Activated T-cell treated with anti-CD3 and anti-CD28 coated beads, Interleukin-2, amount 50 U/mL, for 4 hours (primary cell): ENCODE results near the gene KLF6. TPM values are rescaled to one million over a fixed set of nuclear protein-coding genes. Genes with fewer than 3 reads are reported as not detected.

Experiments
- ATAC-seq, 2 donors: fragments of 200-7000 bp; cut with Tn5 transposase; one replicate each; pipeline ENCODE4 v1.10.0; 2021
- DNase-seq: peaks from one replicate; pipeline ENCODE4 v3.0.0-alpha.2; 2020
- H3K27me3 Mint-ChIP-seq: one replicate; pipeline ENCODE4 v1.8.0; 2021; ENCODE audit warnings: low read depth, mixed read lengths
- H3K36me3 Mint-ChIP-seq: one replicate; pipeline ENCODE4 v1.8.0; 2022; ENCODE audit warnings: mixed read lengths; ENCODE audit not compliant: insufficient read depth
- H3K4me1 Mint-ChIP-seq: one replicate; pipeline ENCODE4 v1.8.0; 2021; ENCODE audit warnings: low read depth, mixed read lengths
- H3K4me3 Mint-ChIP-seq: one replicate; pipeline ENCODE4 v1.8.0; 2021; ENCODE audit warnings: mild to moderate bottlenecking, moderate library complexity, mixed read lengths
- H3K9me3 Mint-ChIP-seq: one replicate; pipeline ENCODE4 v1.8.0; 2021; ENCODE audit warnings: mixed read lengths
- total RNA-seq, 3 donors: library from RNA; stranded (reverse); gene quantifications; one replicate each; pipeline ENCODE4 v1.2.1, GENCODE V29; 2021

Gene KLF6
- total RNA-seq: 100 to 1,000 TPM; 188 to 247 (median 209) TPM

- Mint-ChIP-seq H3K9me3 (peaks cover 3% of the 10 kb centered on the region), H3K36me3 (peaks cover 49% of the 10 kb centered on the region), H3K4me3 (peak within 1 kb of the TSS; percentile 95), H3K4me1 (peaks cover 36% of the 10 kb centered on the region), H3K27me3 (no peaks in the 10 kb centered on the region)
- DNase-seq (peak; percentile 52), ATAC-seq (peak; percentile 1 to 2)
Observed at GRCh38 chr10:3784510-3785250, at the start of gene KLF6. TSS of gene KLF6 (minus strand) at chr10:3785209. CDS start at chr10:3785014, 195 bp downstream.

GRCh38 chr10:3834404-3834803 lies 49.4 kb upstream of the KLF6 start:
- ATAC-seq (no peak), DNase-seq (no peak)
- Mint-ChIP-seq H3K4me3 (no peak overlapping the region), H3K9me3 (no peaks in the 10 kb centered on the region), H3K27me3 (no peaks in the 10 kb centered on the region), H3K4me1 (peaks cover 50% of the 10 kb centered on the region), H3K36me3 (no peaks in the 10 kb centered on the region)

GRCh38 chr10:3833046-3833445 lies 48.0 kb upstream of the KLF6 start:
- H3K36me3 Mint-ChIP-seq: no peaks in the 10 kb centered on the region
- ATAC-seq: no peak
- no peaks in the 10 kb centered on the region for H3K9me3 Mint-ChIP-seq
- no peaks in the 10 kb centered on the region for H3K27me3 Mint-ChIP-seq
- no peak overlapping the region for H3K4me3 Mint-ChIP-seq
- no peak for DNase-seq
- H3K4me1 Mint-ChIP-seq: peaks cover 61% of the 10 kb centered on the region

GRCh38 chr10:3832022-3832786 lies 47.2 kb upstream of the KLF6 start:
- no peaks in the 10 kb centered on the region for H3K36me3 Mint-ChIP-seq
- no peak overlapping the region for H3K4me3 Mint-ChIP-seq
- peak; percentile 19 to 38 for ATAC-seq

GRCh38 chr10:3831608-3832007 lies 46.6 kb upstream of the KLF6 start:
- Mint-ChIP-seq H3K36me3 (no peaks in the 10 kb centered on the region), H3K27me3 (no peaks in the 10 kb centered on the region), H3K9me3 (no peaks in the 10 kb centered on the region), H3K4me3 (no peak overlapping the region), H3K4me1 (peaks cover 61% of the 10 kb centered on the region)
- DNase-seq (no peak), ATAC-seq (no peak)

More at GRCh38 chr10:3832022-3832786, 47.2 kb upstream of the KLF6 start:
- no peaks in the 10 kb centered on the region for H3K9me3 Mint-ChIP-seq
- DNase-seq: no peak
- H3K4me1 Mint-ChIP-seq: peaks cover 66% of the 10 kb centered on the region
- H3K27me3 Mint-ChIP-seq: no peaks in the 10 kb centered on the region

GRCh38 chr10:3830946-3831345 lies 45.9 kb upstream of the KLF6 start:
- Mint-ChIP-seq H3K4me1 (peaks cover 54% of the 10 kb centered on the region), H3K4me3 (no peak overlapping the region)

GRCh38 chr10:3829156-3830050 lies 44.4 kb upstream of the KLF6 start:
- Mint-ChIP-seq H3K36me3 (no peaks in the 10 kb centered on the region), H3K9me3 (no peaks in the 10 kb centered on the region), H3K27me3 (no peaks in the 10 kb centered on the region), H3K4me3 (peak overlapping the region; percentile 76), H3K4me1 (peaks cover 48% of the 10 kb centered on the region)
- DNase-seq (no peak), ATAC-seq (peak; percentile 39 to 41)

More at GRCh38 chr10:3830946-3831345, 45.9 kb upstream of the KLF6 start:
- Mint-ChIP-seq H3K27me3 (no peaks in the 10 kb centered on the region), H3K9me3 (no peaks in the 10 kb centered on the region), H3K36me3 (no peaks in the 10 kb centered on the region)
- DNase-seq: no peak
- ATAC-seq: no peak

GRCh38 chr10:3828404-3829155 lies 43.6 kb upstream of the KLF6 start:
- Mint-ChIP-seq H3K9me3 (no peaks in the 10 kb centered on the region), H3K4me1 (peaks cover 45% of the 10 kb centered on the region), H3K27me3 (no peaks in the 10 kb centered on the region), H3K36me3 (no peaks in the 10 kb centered on the region), H3K4me3 (peak overlapping the region; percentile 76)
- ATAC-seq (peak; percentile 72 to 75), DNase-seq (peak; percentile 49)

- Mint-ChIP-seq H3K4me1 (peaks cover 43% of the 10 kb centered on the region), H3K4me3 (peak overlapping the region; percentile 76), H3K36me3 (no peaks in the 10 kb centered on the region), H3K27me3 (no peaks in the 10 kb centered on the region), H3K9me3 (no peaks in the 10 kb centered on the region)
- no peak for ATAC-seq
- DNase-seq: no peak
Observed at GRCh38 chr10:3827768-3828403, 42.9 kb upstream of the KLF6 start.

GRCh38 chr10:3827266-3827665 lies 42.3 kb upstream of the KLF6 start:
- Mint-ChIP-seq H3K36me3 (no peaks in the 10 kb centered on the region), H3K9me3 (no peaks in the 10 kb centered on the region), H3K4me1 (peaks cover 37% of the 10 kb centered on the region), H3K27me3 (no peaks in the 10 kb centered on the region), H3K4me3 (no peak overlapping the region)
- ATAC-seq (no peak), DNase-seq (no peak)

GRCh38 chr10:3825862-3826351 lies 40.9 kb upstream of the KLF6 start:
- no peak for DNase-seq
- H3K36me3 Mint-ChIP-seq: no peaks in the 10 kb centered on the region
- peaks cover 35% of the 10 kb centered on the region for H3K4me1 Mint-ChIP-seq
- H3K4me3 Mint-ChIP-seq: no peak overlapping the region
- H3K27me3 Mint-ChIP-seq: no peaks in the 10 kb centered on the region
- H3K9me3 Mint-ChIP-seq: no peaks in the 10 kb centered on the region
- no peak for ATAC-seq

- Mint-ChIP-seq H3K36me3 (no peaks in the 10 kb centered on the region), H3K27me3 (no peaks in the 10 kb centered on the region), H3K9me3 (no peaks in the 10 kb centered on the region), H3K4me1 (peaks cover 31% of the 10 kb centered on the region), H3K4me3 (no peak overlapping the region)
- ATAC-seq (no peak), DNase-seq (no peak)
Observed at GRCh38 chr10:3825244-3825643, 40.2 kb upstream of the KLF6 start.
